Muscle layer of colon (tissue), 2 donors: Measurements from ENCODE around the gene LDLRAD4.

Source experiments
- H3K27ac ChIP-seq: one replicate; pipeline ENCODE4 v1.7.0; 2013; ENCODE audit warnings: low read depth, mild to moderate bottlenecking, low read length, moderate library complexity
- H3K27me3 ChIP-seq, 2 donors: one replicate each; pipeline ENCODE4 v1.7.0; 2013; ENCODE audit warnings: low read length in 2 of 2, mild to moderate bottlenecking in 2 of 2; ENCODE audit not compliant: insufficient read depth in 2 of 2, control insufficient read depth in 1 of 2
- H3K36me3 ChIP-seq: one replicate; pipeline ENCODE4 v1.7.0; 2013; ENCODE audit warnings: mild to moderate bottlenecking, low read length; ENCODE audit not compliant: insufficient read depth
- H3K4me1 ChIP-seq: one replicate; pipeline ENCODE4 v1.7.0; 2013; ENCODE audit warnings: mild to moderate bottlenecking, low read length; ENCODE audit not compliant: insufficient read depth
- H3K4me3 ChIP-seq, 2 donors: one replicate each; pipeline ENCODE4 v1.7.0; 2013; ENCODE audit warnings: low read length in 2 of 2, low read depth in 1 of 2, mild to moderate bottlenecking in 1 of 2, moderate library complexity in 1 of 2
- H3K9ac ChIP-seq: one replicate; pipeline ENCODE4 v1.7.0; 2013; ENCODE audit warnings: low read length
- H3K9me3 ChIP-seq: one replicate; pipeline ENCODE4 v1.7.0; 2013; ENCODE audit warnings: mild to moderate bottlenecking, low read length
- donor health status: abdominal sarcoma.
- donor health status: Adenocarcinoma of cecum.

Gene LDLRAD4

GRCh38 chr18:13520306-13520705 is 301.7 kb downstream of the LDLRAD4 start:
- Histone ChIP-seq H3K9me3 (no peaks in the 10 kb centered on the region), H3K27ac (no peak overlapping the region), H3K36me3 (no peaks in the 10 kb centered on the region), H3K27me3 (no peaks in the 10 kb centered on the region), H3K9ac (no peak overlapping the region), H3K4me1 (no peaks in the 10 kb centered on the region), H3K4me3 (no peak overlapping the region)

GRCh38 chr18:13520741-13521140 is 302.2 kb downstream of the LDLRAD4 start:
- no peaks in the 10 kb centered on the region for H3K9me3 ChIP-seq
- no peaks in the 10 kb centered on the region for H3K4me1 ChIP-seq
- no peak overlapping the region for H3K9ac ChIP-seq
- no peaks in the 10 kb centered on the region for H3K27me3 ChIP-seq
- no peaks in the 10 kb centered on the region for H3K36me3 ChIP-seq
- no peak overlapping the region for H3K27ac ChIP-seq
- H3K4me3 ChIP-seq: no peak overlapping the region

- Histone ChIP-seq H3K4me1 (no peaks in the 10 kb centered on the region), H3K9ac (no peak overlapping the region), H3K36me3 (no peaks in the 10 kb centered on the region), H3K9me3 (no peaks in the 10 kb centered on the region), H3K4me3 (no peak overlapping the region), H3K27ac (no peak overlapping the region), H3K27me3 (no peaks in the 10 kb centered on the region)
These were observed 302.9 kb downstream of the LDLRAD4 start for GRCh38 chr18:13521418-13521817.

GRCh38 chr18:13522256-13522655 is 303.7 kb downstream of the LDLRAD4 start:
- Histone ChIP-seq H3K9me3 (no peaks in the 10 kb centered on the region), H3K36me3 (no peaks in the 10 kb centered on the region), H3K4me3 (no peak overlapping the region), H3K9ac (no peak overlapping the region), H3K4me1 (no peaks in the 10 kb centered on the region), H3K27me3 (no peaks in the 10 kb centered on the region), H3K27ac (no peak overlapping the region)

- Histone ChIP-seq H3K27ac (no peak overlapping the region), H3K9me3 (no peaks in the 10 kb centered on the region), H3K9ac (no peak overlapping the region), H3K36me3 (no peaks in the 10 kb centered on the region), H3K4me3 (no peak overlapping the region), H3K27me3 (no peaks in the 10 kb centered on the region), H3K4me1 (no peaks in the 10 kb centered on the region)
These were observed 304.5 kb downstream of the LDLRAD4 start for GRCh38 chr18:13522861-13523660.

GRCh38 chr18:13524054-13524453 is 305.5 kb downstream of the LDLRAD4 start:
- Histone ChIP-seq H3K36me3 (no peaks in the 10 kb centered on the region), H3K27ac (no peak overlapping the region), H3K4me1 (no peaks in the 10 kb centered on the region), H3K4me3 (no peak overlapping the region), H3K9me3 (no peaks in the 10 kb centered on the region), H3K9ac (no peak overlapping the region), H3K27me3 (no peaks in the 10 kb centered on the region)

GRCh38 chr18:13524811-13525210 is 306.3 kb downstream of the LDLRAD4 start:
- Histone ChIP-seq H3K27me3 (no peaks in the 10 kb centered on the region), H3K9ac (no peak overlapping the region), H3K4me1 (no peaks in the 10 kb centered on the region), H3K27ac (no peak overlapping the region), H3K9me3 (no peaks in the 10 kb centered on the region), H3K4me3 (no peak overlapping the region), H3K36me3 (no peaks in the 10 kb centered on the region)

GRCh38 chr18:13525381-13526029 is 306.9 kb downstream of the LDLRAD4 start:
- no peaks in the 10 kb centered on the region for H3K27me3 ChIP-seq
- H3K4me1 ChIP-seq: peaks cover 7% of the 10 kb centered on the region
- H3K27ac ChIP-seq: no peak overlapping the region
- H3K9me3 ChIP-seq: no peaks in the 10 kb centered on the region
- H3K36me3 ChIP-seq: no peaks in the 10 kb centered on the region
- H3K4me3 ChIP-seq: no peak overlapping the region
- no peak overlapping the region for H3K9ac ChIP-seq

- no peaks in the 10 kb centered on the region for H3K36me3 ChIP-seq
- H3K9ac ChIP-seq: no peak overlapping the region
- H3K4me3 ChIP-seq: no peak overlapping the region
- H3K27ac ChIP-seq: no peak overlapping the region
- peaks cover 7% of the 10 kb centered on the region for H3K4me1 ChIP-seq
- no peaks in the 10 kb centered on the region for H3K9me3 ChIP-seq
- no peaks in the 10 kb centered on the region for H3K27me3 ChIP-seq
These were observed 308.0 kb downstream of the LDLRAD4 start for GRCh38 chr18:13526519-13526918.

- Histone ChIP-seq H3K4me1 (peaks cover 7% of the 10 kb centered on the region), H3K4me3 (no peak overlapping the region), H3K9ac (no peak overlapping the region), H3K9me3 (no peaks in the 10 kb centered on the region), H3K36me3 (no peaks in the 10 kb centered on the region), H3K27ac (no peak overlapping the region), H3K27me3 (no peaks in the 10 kb centered on the region)
These were observed 308.7 kb downstream of the LDLRAD4 start for GRCh38 chr18:13527256-13527655.

- Histone ChIP-seq H3K27ac (no peak overlapping the region), H3K9me3 (no peaks in the 10 kb centered on the region), H3K4me1 (peaks cover 7% of the 10 kb centered on the region), H3K9ac (no peak overlapping the region), H3K27me3 (no peaks in the 10 kb centered on the region), H3K36me3 (no peaks in the 10 kb centered on the region), H3K4me3 (no peak overlapping the region)
These were observed 309.2 kb downstream of the LDLRAD4 start for GRCh38 chr18:13527730-13528129.
